GM12872 (cell line): ENCODE data around the gene PAQR4.
A peak's percentile ranks its signal among the peaks of the same experiment; 100 is the strongest.

Experiments
- TF ChIP-seq, protein P1 (sequence below): IDR thresholded peaks from 3 replicates; pipeline ENCODE4 v1.5.1; 2011; ENCODE audit warnings: low read depth, mild to moderate bottlenecking, low read length, moderate library complexity; ENCODE audit not compliant: insufficient read depth

Gene PAQR4

DNA sequence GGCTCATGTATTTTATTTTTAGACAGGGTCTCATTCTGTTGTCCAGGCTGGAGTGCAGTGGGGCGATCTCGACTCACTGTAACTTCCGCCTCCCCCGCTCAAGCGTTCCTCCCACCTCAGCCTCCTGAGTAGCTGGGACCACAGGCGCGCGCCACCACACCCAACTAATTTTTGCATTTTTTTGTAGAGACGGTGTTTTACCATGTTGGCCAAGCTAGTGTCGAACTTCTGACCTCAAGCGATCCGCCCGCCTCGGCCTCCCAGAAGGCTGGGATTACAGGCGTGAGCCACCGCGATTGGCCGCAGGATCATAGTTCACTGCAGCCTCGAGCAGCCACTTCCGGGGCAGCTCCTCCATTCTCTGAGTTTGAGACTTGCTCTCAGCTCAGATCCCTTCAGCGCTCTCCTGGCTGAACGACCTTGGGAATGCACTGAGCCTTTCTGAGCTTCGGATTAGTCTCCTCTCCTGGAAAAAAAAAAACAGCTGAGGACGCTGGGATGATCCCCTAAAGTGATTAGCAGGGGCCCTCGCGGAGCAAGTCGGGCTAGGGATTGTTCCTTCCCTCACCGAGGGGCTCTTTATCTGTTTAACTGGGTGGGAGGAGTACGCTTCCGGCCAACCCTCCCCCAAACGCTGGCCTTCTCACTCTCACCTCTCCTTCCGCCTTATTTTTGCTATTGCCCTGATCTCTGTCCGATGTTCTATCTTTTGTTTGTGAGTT lies 12.2 kb downstream of the PAQR4 start:
- TF ChIP-seq, protein P1, sequence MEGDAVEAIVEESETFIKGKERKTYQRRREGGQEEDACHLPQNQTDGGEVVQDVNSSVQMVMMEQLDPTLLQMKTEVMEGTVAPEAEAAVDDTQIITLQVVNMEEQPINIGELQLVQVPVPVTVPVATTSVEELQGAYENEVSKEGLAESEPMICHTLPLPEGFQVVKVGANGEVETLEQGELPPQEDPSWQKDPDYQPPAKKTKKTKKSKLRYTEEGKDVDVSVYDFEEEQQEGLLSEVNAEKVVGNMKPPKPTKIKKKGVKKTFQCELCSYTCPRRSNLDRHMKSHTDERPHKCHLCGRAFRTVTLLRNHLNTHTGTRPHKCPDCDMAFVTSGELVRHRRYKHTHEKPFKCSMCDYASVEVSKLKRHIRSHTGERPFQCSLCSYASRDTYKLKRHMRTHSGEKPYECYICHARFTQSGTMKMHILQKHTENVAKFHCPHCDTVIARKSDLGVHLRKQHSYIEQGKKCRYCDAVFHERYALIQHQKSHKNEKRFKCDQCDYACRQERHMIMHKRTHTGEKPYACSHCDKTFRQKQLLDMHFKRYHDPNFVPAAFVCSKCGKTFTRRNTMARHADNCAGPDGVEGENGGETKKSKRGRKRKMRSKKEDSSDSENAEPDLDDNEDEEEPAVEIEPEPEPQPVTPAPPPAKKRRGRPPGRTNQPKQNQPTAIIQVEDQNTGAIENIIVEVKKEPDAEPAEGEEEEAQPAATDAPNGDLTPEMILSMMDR = no peak

DNA sequence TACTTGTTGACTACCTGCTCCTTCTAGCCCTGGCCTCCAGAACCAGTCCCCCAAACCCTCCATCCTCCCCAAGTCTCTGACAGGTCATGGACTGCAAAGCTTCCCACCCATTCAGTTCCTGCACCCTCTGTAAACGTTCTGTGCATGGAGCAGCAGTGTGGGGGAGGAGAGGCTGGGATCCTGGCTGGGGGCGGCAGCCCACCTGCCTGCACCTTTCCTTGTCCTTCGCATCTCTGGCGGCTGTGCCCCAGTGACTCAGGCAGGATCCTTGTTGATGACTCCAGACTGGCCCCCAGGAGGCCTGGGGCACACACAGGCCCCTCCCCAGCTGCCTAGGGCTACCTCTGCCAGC lies 12.7 kb downstream of the PAQR4 start:
- TF ChIP-seq, protein P1 = no peak

DNA sequence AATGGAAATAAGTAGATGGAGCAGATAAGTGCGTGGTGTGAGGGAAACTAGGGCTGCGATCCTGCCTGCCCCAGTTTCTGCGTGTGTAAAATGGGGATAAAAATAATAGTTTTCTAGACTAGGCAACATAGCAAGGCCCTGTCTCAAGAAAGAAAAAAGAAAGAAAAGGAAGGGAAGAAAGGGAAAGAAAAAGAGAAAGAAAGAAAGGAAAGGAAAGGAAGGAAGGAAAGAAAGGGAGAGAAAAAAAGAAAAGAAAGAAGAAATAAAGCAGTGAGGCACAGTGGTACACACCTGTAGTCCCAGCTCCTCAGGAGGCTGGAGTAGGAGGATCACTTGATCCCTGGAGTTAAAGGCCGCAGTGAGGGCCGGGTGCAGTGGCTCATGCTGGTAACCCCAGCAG lies 13.3 kb downstream of the PAQR4 start:
- TF ChIP-seq, protein P1 = no peak

DNA sequence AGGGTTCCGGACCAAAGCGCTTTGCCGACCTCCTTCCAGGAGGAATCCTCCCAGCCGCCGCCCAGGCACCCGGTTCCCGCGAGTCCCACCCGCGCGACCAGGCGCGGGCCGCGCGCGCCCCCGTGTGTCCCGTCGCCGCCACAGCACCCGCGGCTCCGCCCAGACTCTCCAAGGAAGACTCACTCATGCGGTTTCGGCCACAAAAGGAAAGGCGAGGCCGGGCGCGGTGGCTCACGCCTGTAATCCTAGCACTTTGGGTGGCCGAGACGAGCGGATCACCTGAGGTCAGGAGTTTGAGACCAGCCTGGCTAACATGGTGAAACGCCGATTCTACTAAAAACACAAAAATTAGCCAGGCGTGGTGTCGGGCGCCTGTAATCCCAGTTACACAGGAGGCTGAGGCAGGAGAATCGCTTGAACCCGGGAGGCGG lies 14.6 kb downstream of the PAQR4 start:
- TF ChIP-seq, protein P1 = peak; percentile 82

DNA sequence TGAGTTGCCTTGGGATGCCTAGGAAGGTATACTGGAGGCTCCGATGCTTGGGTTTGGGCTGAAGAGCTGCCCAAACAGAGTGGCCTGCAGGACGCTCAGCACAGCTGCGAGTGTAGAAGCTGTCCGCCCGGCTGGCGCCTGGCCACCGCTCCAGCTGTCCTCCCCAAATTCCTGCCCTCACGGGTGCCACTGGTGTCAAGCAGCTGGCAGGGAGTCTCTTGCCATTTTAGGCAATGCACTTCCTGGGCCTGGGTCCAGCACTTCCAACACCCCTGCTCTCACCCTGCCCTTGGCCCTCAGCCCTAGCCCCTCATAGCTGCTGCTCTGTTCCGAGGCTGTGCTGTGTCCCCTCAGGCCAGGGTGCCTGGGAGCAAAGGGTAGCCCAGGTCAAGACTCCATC lies 16.3 kb downstream of the PAQR4 start:
- TF ChIP-seq, protein P1 = no peak

DNA sequence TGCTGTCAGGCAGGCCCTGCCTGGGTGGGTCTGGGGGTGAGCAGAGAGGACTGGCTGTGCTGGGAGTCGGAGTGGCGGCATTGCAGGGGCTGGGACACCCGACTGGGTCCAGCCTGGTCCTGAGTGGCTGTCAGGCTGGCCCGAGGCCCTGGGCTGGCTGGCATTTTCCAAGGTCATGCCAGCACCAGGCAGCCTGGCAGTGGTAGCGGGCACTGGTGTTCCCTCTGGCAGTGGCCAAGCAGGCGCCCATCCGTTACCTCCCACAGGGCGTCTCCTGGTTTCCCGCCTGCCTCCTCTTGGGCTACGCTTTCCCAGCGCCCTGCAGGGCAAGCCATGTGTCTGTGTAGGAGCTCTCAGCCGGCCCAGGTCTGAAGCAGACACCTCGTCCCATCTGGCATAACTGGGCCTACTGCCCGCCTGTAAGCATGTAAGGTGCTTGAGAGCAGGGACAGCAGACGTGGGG lies 16.8 kb downstream of the PAQR4 start:
- TF ChIP-seq, protein P1 = no peak

DNA sequence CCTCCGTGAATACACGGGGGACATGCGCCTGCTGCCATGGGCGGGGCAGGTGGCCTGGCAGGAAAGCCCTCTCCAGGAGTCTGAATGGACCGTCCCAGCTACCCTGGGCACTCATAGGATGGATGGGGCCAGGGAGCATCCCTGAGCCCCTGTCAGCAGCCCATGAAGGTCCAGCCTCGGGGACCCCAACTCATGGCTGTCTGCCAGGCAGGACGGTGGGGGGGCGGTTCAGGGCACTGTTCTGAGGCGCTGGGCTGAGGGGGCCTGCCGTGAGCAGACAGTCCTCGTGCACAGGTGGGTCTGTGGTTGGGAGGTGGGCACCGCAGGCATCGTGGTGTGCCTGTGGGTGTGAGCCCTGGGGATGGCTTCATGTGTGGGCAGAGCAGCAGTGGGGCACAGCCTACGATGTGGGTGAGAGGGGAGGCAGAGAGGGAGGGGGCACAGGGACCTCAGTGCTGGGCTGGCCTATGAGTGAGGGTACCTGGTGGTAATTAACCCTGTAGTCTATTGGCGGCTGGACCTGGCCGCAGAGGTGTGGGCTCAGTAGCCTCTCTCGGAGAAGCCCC lies 17.6 kb downstream of the PAQR4 start:
- TF ChIP-seq, protein P1 = no peak
